Hepatocyte (in vitro differentiated cells): ENCODE results near the gene PLCG1. TPM values are rescaled to one million over a fixed set of nuclear protein-coding genes. Genes with fewer than 3 reads are reported as not detected.

Experiments
- DNase-seq: peaks from one replicate; pipeline ENCODE4 v3.0.0-alpha.2; 2016; ENCODE audit warnings: low spot score
- H2AFZ ChIP-seq: fragments of 200-600 bp; sonication (generic); 2 replicates; pipeline ENCODE4 v1.6.0; 2016; ENCODE audit warnings: antibody characterized with exemption, mild to moderate bottlenecking
- H3K27ac ChIP-seq: fragments of 200-600 bp; sonication (generic); 2 replicates; pipeline ENCODE4 v1.5.1; 2016; ENCODE audit warnings: mild to moderate bottlenecking
- H3K27me3 ChIP-seq: fragments of 200-600 bp; sonication (generic); 2 replicates; pipeline ENCODE4 v1.6.1; 2016
- H3K36me3 ChIP-seq: fragments of 200-600 bp; sonication (generic); replicated peaks from 2 replicates; pipeline ENCODE4 v1.5.1; 2016; ENCODE audit warnings: low read depth; ENCODE audit not compliant: insufficient read depth
- H3K4me1 ChIP-seq: fragments of 200-600 bp; sonication (generic); 2 replicates; pipeline ENCODE4 v1.5.1; 2016; ENCODE audit warnings: mild to moderate bottlenecking, moderate library complexity; ENCODE audit not compliant: insufficient read depth
- H3K4me2 ChIP-seq: fragments of 200-600 bp; sonication (generic); 2 replicates; pipeline ENCODE4 v1.6.0; 2016
- H3K4me3 ChIP-seq: fragments of 200-600 bp; sonication (generic); 2 replicates; pipeline ENCODE4 v1.5.1; 2016; ENCODE audit warnings: mild to moderate bottlenecking
- H3K79me2 ChIP-seq: fragments of 200-600 bp; sonication (generic); 2 replicates; pipeline ENCODE4 v1.6.0; 2017; ENCODE audit warnings: mild to moderate bottlenecking
- H3K9me2 ChIP-seq: fragments of 200-600 bp; sonication (generic); replicated peaks from 2 replicates; pipeline ENCODE4 v1.6.0; 2017; ENCODE audit warnings: mild to moderate bottlenecking; ENCODE audit not compliant: insufficient read depth
- H3K9me3 ChIP-seq: fragments of 200-600 bp; sonication (generic); 2 replicates; pipeline ENCODE4 v1.5.1; 2016; ENCODE audit warnings: low read depth, mild to moderate bottlenecking
- H4K20me1 ChIP-seq: fragments of 200-600 bp; sonication (generic); 2 replicates; pipeline ENCODE4 v1.6.0; 2016; ENCODE audit warnings: mild to moderate bottlenecking; ENCODE audit not compliant: insufficient read depth, poor library complexity, severe bottlenecking
- EZH2 ChIP-seq: fragments of 200-600 bp; sonication (generic); IDR thresholded peaks from 2 replicates; pipeline ENCODE4 v1.6.1; 2016; ENCODE audit warnings: antibody characterized with exemption, mild to moderate bottlenecking, borderline replicate concordance
- EZH2phosphoT487 ChIP-seq: fragments of 200-600 bp; sonication (generic); IDR thresholded peaks from one replicate; pipeline ENCODE4 v1.6.1; 2018; ENCODE audit warnings: antibody characterized with exemption, mild to moderate bottlenecking, low read depth, moderate library complexity; ENCODE audit not compliant: unreplicated experiment, severe bottlenecking
- WGBS: methylation state at CpG from one replicate; pipeline ENCODE4 v1.1.6; 2016; ENCODE audit warnings: low lambda C conversion rate; ENCODE audit errors: missing lambda C conversion rate; 5-methylcytosine and 5-hydroxymethylcytosine counted together
- microRNA-seq: library from miRNA; unstranded; fragments of <30 nt; microRNA quantifications from one replicate; pipeline ENCODE4, GENCODE V29; 2017
- polyA plus RNA-seq: library from polyadenylated mRNA; unstranded; fragments of >200 nt; fragmentation: Nextera tagmentation; extraction: Ambion mirVana; gene quantifications from 2 replicates; pipeline ENCODE4 v1.2.1, GENCODE V29; 2016
- small RNA-seq: library from RNA; depleted of rRNA; stranded (forward); fragments of <200 nt; gene quantifications from one replicate; pipeline ENCODE3, GENCODE V24; 2014
- total RNA-seq: library from RNA; depleted of rRNA; stranded (reverse); fragments of >200 nt; gene quantifications from 2 replicates; pipeline ENCODE4 v1.2.3, GENCODE V29; 2014
- TF ChIP-seq, protein P1 (sequence below): fragments of 200-600 bp; sonication (generic); IDR thresholded peaks from 2 replicates; pipeline ENCODE4 v1.5.1; 2016; ENCODE audit warnings: antibody characterized with exemption, mild to moderate bottlenecking; ENCODE audit not compliant: poor library complexity

PLCG1 gene
- total and polyA plus RNA-seq, 2 experiments from 2014 or later, result 52.7 to 73.2 TPM

DNA sequence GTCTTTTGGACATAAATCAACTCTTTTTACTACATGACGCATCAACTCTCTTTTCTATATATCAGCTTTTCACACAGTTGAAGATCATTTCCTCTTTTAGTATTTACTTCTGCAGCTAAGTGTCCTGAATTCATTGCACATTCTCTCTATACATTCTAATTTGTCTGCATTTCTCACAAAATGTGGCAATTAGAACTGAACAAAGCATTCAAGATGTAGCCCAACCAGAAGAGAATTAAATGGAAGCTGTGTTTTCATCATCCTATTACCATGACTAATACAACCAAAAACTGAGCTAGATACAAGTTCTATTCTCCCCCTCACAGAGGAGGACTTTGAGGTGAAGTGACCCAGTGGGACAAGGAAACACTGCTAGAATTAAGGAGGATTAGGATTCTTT, 86.9 kb downstream of the PLCG1 start:
- no peak overlapping the region for H2AFZ ChIP-seq
- H3K4me1 ChIP-seq, result no peaks in the 10 kb centered on the region
- 97% methylated on average over 1 of the region's 1 CpG for WGBS
- H3K4me3 ChIP-seq, result no peak overlapping the region
- no peak overlapping the region for H3K4me2 ChIP-seq
- no peaks in the 10 kb centered on the region for H4K20me1 ChIP-seq
- H3K27me3 ChIP-seq, result no peaks in the 10 kb centered on the region
- no peaks in the 10 kb centered on the region for H3K79me2 ChIP-seq
- no peaks in the 10 kb centered on the region for H3K36me3 ChIP-seq
- H3K9me3 ChIP-seq, result no peaks in the 10 kb centered on the region
- DNase-seq, result no peak
- no peak overlapping the region for H3K27ac ChIP-seq
- H3K9me2 ChIP-seq, result no peaks in the 10 kb centered on the region
- TF ChIP-seq EZH2, result no peak
- no peak for TF ChIP-seq EZH2phosphoT487
- TF ChIP-seq, protein P1, sequence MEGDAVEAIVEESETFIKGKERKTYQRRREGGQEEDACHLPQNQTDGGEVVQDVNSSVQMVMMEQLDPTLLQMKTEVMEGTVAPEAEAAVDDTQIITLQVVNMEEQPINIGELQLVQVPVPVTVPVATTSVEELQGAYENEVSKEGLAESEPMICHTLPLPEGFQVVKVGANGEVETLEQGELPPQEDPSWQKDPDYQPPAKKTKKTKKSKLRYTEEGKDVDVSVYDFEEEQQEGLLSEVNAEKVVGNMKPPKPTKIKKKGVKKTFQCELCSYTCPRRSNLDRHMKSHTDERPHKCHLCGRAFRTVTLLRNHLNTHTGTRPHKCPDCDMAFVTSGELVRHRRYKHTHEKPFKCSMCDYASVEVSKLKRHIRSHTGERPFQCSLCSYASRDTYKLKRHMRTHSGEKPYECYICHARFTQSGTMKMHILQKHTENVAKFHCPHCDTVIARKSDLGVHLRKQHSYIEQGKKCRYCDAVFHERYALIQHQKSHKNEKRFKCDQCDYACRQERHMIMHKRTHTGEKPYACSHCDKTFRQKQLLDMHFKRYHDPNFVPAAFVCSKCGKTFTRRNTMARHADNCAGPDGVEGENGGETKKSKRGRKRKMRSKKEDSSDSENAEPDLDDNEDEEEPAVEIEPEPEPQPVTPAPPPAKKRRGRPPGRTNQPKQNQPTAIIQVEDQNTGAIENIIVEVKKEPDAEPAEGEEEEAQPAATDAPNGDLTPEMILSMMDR, result no peak

DNA sequence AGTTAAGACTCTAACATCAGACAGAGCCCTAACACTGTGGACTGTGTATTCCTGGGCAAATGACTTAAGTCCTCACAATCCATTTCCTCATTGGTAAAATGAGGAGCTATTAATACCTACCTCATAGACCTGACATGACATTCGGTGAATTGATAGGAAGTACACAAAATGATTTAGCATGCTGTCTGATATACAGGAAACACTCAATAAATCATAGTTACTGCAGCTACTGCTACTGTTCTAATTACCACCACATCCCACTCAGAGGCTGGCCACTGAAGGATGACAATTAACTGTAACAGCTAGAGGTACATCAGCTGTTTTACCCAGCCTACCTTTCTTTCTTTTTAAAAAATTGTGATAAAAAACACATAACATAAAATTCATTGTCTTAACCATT, 87.7 kb downstream of the PLCG1 start:
- Histone ChIP-seq H3K4me2 (no peak overlapping the region), H2AFZ (no peak overlapping the region), H3K9me3 (no peaks in the 10 kb centered on the region), H3K9me2 (no peaks in the 10 kb centered on the region), H3K4me1 (no peaks in the 10 kb centered on the region), H3K4me3 (no peak overlapping the region), H3K27ac (no peak overlapping the region), H3K27me3 (no peaks in the 10 kb centered on the region), H3K36me3 (no peaks in the 10 kb centered on the region), H4K20me1 (no peaks in the 10 kb centered on the region), H3K79me2 (no peaks in the 10 kb centered on the region)
- 68% methylated on average over 1 of the region's 1 CpG for WGBS
- DNase-seq, result no peak
- TF ChIP-seq EZH2 (no peak), EZH2phosphoT487 (no peak)
- TF ChIP-seq, protein P1, result no peak

DNA sequence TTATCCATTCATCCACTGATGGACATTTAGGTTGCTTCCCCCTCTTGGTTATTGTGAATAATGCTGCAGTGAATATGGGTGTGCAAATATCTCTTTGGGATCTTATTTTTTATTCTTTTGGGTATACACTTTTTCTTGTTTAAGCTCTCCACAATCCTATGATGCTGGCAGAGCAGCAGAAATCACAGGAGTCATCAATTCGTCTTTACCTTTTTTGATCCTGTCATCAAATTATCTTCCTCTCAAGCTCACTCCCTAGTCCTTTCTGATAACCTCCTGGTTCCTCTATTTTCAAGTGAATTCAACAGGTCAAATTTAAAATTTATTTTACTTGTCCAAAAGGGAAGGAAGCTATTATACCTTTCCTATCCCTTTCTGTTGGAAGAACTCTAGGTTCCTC, 89.1 kb downstream of the PLCG1 start:
- Histone ChIP-seq H3K36me3 (no peaks in the 10 kb centered on the region), H3K79me2 (no peaks in the 10 kb centered on the region)
- 94% methylated on average over 1 of the region's 1 CpG for WGBS

More for the DNA sequence above, 89.1 kb downstream of the PLCG1 start:
- Histone ChIP-seq H3K9me2 (no peaks in the 10 kb centered on the region), H3K27ac (no peak overlapping the region), H3K4me2 (no peak overlapping the region), H3K9me3 (no peaks in the 10 kb centered on the region), H3K4me1 (no peaks in the 10 kb centered on the region), H3K27me3 (no peaks in the 10 kb centered on the region), H2AFZ (no peak overlapping the region), H4K20me1 (no peaks in the 10 kb centered on the region), H3K4me3 (no peak overlapping the region)
- TF ChIP-seq EZH2phosphoT487, result no peak
- TF ChIP-seq, protein P1, result no peak
- TF ChIP-seq EZH2, result no peak
- DNase-seq, result no peak

Small RNA genes lying within 50 kb of the gene (microRNA-seq; reads per million reads assigned to microRNA genes)
- not detected for gene MIR6871

Small RNA genes lying within 50 kb of the gene (small RNA-seq; reads per million reads assigned to genes)
- not detected for gene AL022394.1
- not detected for gene MIR6871

Other genes starting within 250 kb of the PLCG1 start
- 38.2 and 39.9 TPM in 2 replicates for gene TOP1, start 108.7 kb upstream of the PLCG1 start, total RNA-seq
- 28.3 and 33.3 TPM in 2 replicates for gene TOP1, start 108.7 kb upstream of the PLCG1 start, polyA plus RNA-seq
- 15.0 and 16.0 TPM in 2 replicates for gene ZHX3, start 180.2 kb downstream of the PLCG1 start, total RNA-seq
- gene ZHX3, start 180.2 kb downstream of the PLCG1 start, polyA plus RNA-seq, result 19.0 and 19.7 TPM in 2 replicates
- gene LPIN3, start 203.3 kb downstream of the PLCG1 start, total RNA-seq, result 14.9 and 22.4 TPM in 2 replicates
- 18.1 and 23.4 TPM in 2 replicates for gene LPIN3, start 203.3 kb downstream of the PLCG1 start, polyA plus RNA-seq
- 8.0 and 9.5 TPM in 2 replicates for gene EMILIN3, start 229.3 kb downstream of the PLCG1 start, total RNA-seq
- gene EMILIN3, start 229.3 kb downstream of the PLCG1 start, polyA plus RNA-seq, result 2.8 and 3.0 TPM in 2 replicates